Caco-2 (cell line): ENCODE results near the gene VGLL1. TPM values are rescaled to one million over a fixed set of nuclear protein-coding genes. Genes with fewer than 3 reads are reported as not detected.

Source experiments
- BruUV-seq: library from RNA; stranded (reverse); fragments of 400-500 nt; replicated peaks from 2 replicates; lab custom pipeline; 2021; lab: Mats Ljungman, UMichigan
- CTCF ChIA-PET: fragments of 300-600 bp; sonication (Branson Sonifier 250); formaldehyde crosslinking; loops from one replicate; lab custom pipeline; 2022; ENCODE audit warnings: antibody characterized with exemption; lab: Charles Lee
- POLR2A ChIA-PET: fragments of 300-600 bp; sonication (Branson Sonifier 250); formaldehyde crosslinking; loops from one replicate; lab custom pipeline; 2022; ENCODE audit warnings: antibody characterized with exemption; lab: Charles Lee
- DNase-seq, 2 experiments: peaks; one replicate each; pipeline versions ENCODE4 v3.0.0 to v3.0.0-alpha.2; 2020 to 2022
- H3K27me3 ChIP-seq: replicated peaks from 2 replicates; pipeline ENCODE4 v1.6.0; 2011; ENCODE audit warnings: low read length; ENCODE audit not compliant: control insufficient read depth, insufficient read depth
- H3K36me3 ChIP-seq: 2 replicates; pipeline ENCODE4 v1.5.1; 2011; ENCODE audit warnings: low read length; ENCODE audit not compliant: control insufficient read depth, insufficient read depth
- H3K4me1 ChIP-seq: fragments of 250-450 bp; sonication (Bioruptor Pico); 2 replicates; pipeline ENCODE4 v1.5.1; 2020; ENCODE audit warnings: mild to moderate bottlenecking
- H3K4me3 ChIP-seq: 2 replicates; pipeline ENCODE4 v1.5.1; 2011; ENCODE audit warnings: low read depth, mild to moderate bottlenecking, control low read depth, low read length
- H3K9me3 ChIP-seq: fragments of 250-450 bp; sonication (Bioruptor Pico); 2 replicates; pipeline ENCODE4 v1.5.1; 2020; ENCODE audit warnings: mild to moderate bottlenecking, moderate library complexity
- H3K27ac Mint-ChIP-seq: one replicate; pipeline ENCODE4 v1.8.0; 2022; ENCODE audit warnings: mixed read lengths; ENCODE audit not compliant: unreplicated experiment
- H3K27me3 Mint-ChIP-seq: one replicate; pipeline ENCODE4 v1.8.0; 2022; ENCODE audit warnings: mixed read lengths; ENCODE audit not compliant: insufficient read depth, unreplicated experiment
- H3K36me3 Mint-ChIP-seq: one replicate; pipeline ENCODE4 v1.8.0; 2022; ENCODE audit warnings: mild to moderate bottlenecking, mixed read lengths; ENCODE audit not compliant: insufficient read depth, unreplicated experiment
- H3K4me1 Mint-ChIP-seq: one replicate; pipeline ENCODE4 v1.8.0; 2022; ENCODE audit warnings: low read depth, mixed read lengths; ENCODE audit not compliant: unreplicated experiment
- H3K4me3 Mint-ChIP-seq: one replicate; pipeline ENCODE4 v1.8.0; 2022; ENCODE audit warnings: mild to moderate bottlenecking, moderate library complexity, mixed read lengths; ENCODE audit not compliant: unreplicated experiment
- H3K9me3 Mint-ChIP-seq: one replicate; pipeline ENCODE4 v1.8.0; 2022; ENCODE audit warnings: mixed read lengths; ENCODE audit not compliant: unreplicated experiment
- intact Hi-C: fragments of 100-400 bp; cut with micrococcal nuclease; formaldehyde crosslinking; loops from one replicate; pipeline ENCODE4 v1.10.0; 2022; ENCODE audit not compliant: unreplicated experiment
- total RNA-seq: library from RNA; stranded (reverse); gene quantifications from 2 replicates; pipeline ENCODE4 v1.2.3, GENCODE V29; 2022
- TF ChIP-seq, protein P1 (sequence below), 2 experiments: fragments of 200-600 bp in 1 of 2; IDR thresholded peaks; 1 replicate in 1 of 2; 2 replicates in 1 of 2; pipeline versions ENCODE4 v1.5.1 to v1.8.0; 2011 to 2022; ENCODE audit warnings: antibody characterized with exemption in 1 of 2, control low read depth in 1 of 2, inconsistent platforms in 1 of 2, low read depth in 1 of 2, low read length in 1 of 2, mild to moderate bottlenecking in 1 of 2, moderate library complexity in 1 of 2; ENCODE audit not compliant: insufficient read depth in 1 of 2, severe bottlenecking in 1 of 2, unreplicated experiment in 1 of 2

VGLL1 gene
- total RNA-seq, 1 experiment from 2014 or later = 49.5 TPM

DNA sequence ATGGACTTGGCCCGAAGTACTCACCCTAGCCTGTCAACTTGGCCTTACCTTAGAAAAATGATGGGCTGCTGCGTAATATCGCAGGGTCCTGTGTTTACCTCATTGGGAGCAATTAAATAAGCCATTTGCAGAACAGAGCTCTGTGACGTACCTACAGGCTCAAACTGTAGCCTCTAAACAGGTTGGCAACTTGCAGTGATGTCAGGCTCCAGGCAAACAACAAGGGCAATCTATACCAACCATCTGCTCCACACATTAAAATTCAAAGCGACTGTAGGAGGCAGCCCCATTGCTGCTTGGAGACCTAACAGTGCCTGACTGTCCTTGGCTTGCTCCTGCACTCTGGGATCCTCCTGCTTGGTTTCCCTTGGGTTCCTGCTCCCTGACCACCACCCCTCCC is 17.2 kb downstream of the VGLL1 start:
- no peaks in the 10 kb centered on the region for H3K9me3 Mint-ChIP-seq
- CTCF ChIA-PET = no interaction called here
- peaks cover 11% of the 10 kb centered on the region for H3K36me3 Mint-ChIP-seq

DNA sequence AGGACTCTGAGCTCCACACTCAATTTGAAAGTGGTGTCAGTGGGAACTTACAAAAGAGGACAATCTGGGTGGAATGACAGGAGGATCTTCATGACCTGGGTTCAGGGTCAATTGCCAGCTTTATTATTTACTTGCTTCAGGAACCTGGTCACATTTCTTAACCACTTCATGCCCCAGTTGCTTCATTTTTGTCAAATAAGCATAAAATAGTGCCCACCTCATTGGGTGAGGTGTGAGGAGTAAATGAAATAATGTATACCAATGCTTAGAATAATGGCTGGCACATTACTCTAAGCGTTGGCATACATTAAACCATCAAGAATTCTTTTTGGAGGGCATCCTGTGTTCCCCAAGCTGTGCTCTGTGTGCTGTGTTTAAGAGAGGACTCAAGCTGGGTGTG is 19.4 kb downstream of the VGLL1 start:
- no peaks in the 10 kb centered on the region for H3K27me3 Mint-ChIP-seq
- intact Hi-C loops = no loop called here
- POLR2A ChIA-PET = no interaction called here
- H3K27me3 ChIP-seq = no peaks in the 10 kb centered on the region
- H3K36me3 ChIP-seq = no peaks in the 10 kb centered on the region
- no TSS peak for BruUV-seq
- CTCF ChIA-PET = no interaction called here
- no peaks in the 10 kb centered on the region for H3K9me3 Mint-ChIP-seq
- no peaks in the 10 kb centered on the region for H3K4me1 Mint-ChIP-seq
- no peak for DNase-seq
- no peak overlapping the region for H3K27ac Mint-ChIP-seq
- no peak overlapping the region for H3K4me3 ChIP-seq
- no peaks in the 10 kb centered on the region for H3K9me3 ChIP-seq
- H3K4me3 Mint-ChIP-seq = no peak overlapping the region
- peaks cover 11% of the 10 kb centered on the region for H3K36me3 Mint-ChIP-seq
- no peaks in the 10 kb centered on the region for H3K4me1 ChIP-seq
- TF ChIP-seq, protein P1, sequence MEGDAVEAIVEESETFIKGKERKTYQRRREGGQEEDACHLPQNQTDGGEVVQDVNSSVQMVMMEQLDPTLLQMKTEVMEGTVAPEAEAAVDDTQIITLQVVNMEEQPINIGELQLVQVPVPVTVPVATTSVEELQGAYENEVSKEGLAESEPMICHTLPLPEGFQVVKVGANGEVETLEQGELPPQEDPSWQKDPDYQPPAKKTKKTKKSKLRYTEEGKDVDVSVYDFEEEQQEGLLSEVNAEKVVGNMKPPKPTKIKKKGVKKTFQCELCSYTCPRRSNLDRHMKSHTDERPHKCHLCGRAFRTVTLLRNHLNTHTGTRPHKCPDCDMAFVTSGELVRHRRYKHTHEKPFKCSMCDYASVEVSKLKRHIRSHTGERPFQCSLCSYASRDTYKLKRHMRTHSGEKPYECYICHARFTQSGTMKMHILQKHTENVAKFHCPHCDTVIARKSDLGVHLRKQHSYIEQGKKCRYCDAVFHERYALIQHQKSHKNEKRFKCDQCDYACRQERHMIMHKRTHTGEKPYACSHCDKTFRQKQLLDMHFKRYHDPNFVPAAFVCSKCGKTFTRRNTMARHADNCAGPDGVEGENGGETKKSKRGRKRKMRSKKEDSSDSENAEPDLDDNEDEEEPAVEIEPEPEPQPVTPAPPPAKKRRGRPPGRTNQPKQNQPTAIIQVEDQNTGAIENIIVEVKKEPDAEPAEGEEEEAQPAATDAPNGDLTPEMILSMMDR (IDR thresholded peaks at IDR 0.05; ENCODE audit: insufficient read depth in 1 of 2, low read depth in 1 of 2, low read length in 1 of 2, severe bottlenecking in 1 of 2, unreplicated experiment in 1 of 2) = no peak

More for the DNA sequence above, 17.2 kb downstream of the VGLL1 start:
- Histone ChIP-seq H3K4me1 (no peaks in the 10 kb centered on the region), H3K9me3 (no peaks in the 10 kb centered on the region), H3K36me3 (no peaks in the 10 kb centered on the region), H3K27me3 (no peaks in the 10 kb centered on the region), H3K4me3 (no peak overlapping the region)
- POLR2A ChIA-PET = no interaction called here
- DNase-seq = no peak
- H3K4me1 Mint-ChIP-seq = no peaks in the 10 kb centered on the region
- intact Hi-C loops = no loop called here
- BruUV-seq = no TSS peak
- no peak overlapping the region for H3K4me3 Mint-ChIP-seq
- H3K27me3 Mint-ChIP-seq = no peaks in the 10 kb centered on the region
- TF ChIP-seq, protein P1 (IDR thresholded peaks at IDR 0.05; ENCODE audit: insufficient read depth in 1 of 2, low read depth in 1 of 2, low read length in 1 of 2, severe bottlenecking in 1 of 2, unreplicated experiment in 1 of 2) = no peak
- no peak overlapping the region for H3K27ac Mint-ChIP-seq

DNA sequence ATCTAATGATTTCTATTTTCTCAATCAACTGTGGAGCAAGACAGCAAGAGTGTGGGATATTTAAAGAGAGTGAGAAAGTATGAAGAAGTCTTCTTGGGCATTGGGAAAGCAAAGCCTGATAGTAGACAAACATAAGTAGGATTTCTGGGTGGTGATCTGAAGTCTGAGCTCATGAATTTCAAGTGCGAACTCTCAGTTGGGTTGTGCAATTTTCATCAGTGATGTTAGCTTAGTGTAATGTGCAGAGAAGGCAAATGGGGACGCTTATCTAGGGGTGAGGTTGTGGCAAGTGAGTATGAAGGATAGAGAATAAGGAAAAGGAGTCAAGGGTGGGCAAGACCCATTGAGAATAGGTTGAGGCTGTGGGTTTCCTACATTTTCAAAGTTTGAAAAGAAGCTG is 23.7 kb downstream of the VGLL1 start:
- H3K36me3 ChIP-seq = no peaks in the 10 kb centered on the region

More for the DNA sequence above, 23.7 kb downstream of the VGLL1 start:
- intact Hi-C loops = no loop called here
- Mint-ChIP-seq H3K27ac (no peak overlapping the region), H3K4me3 (no peak overlapping the region), H3K36me3 (peaks cover 7% of the 10 kb centered on the region), H3K9me3 (no peaks in the 10 kb centered on the region), H3K4me1 (no peaks in the 10 kb centered on the region), H3K27me3 (no peaks in the 10 kb centered on the region)
- no peaks in the 10 kb centered on the region for H3K4me1 ChIP-seq
- CTCF ChIA-PET = no interaction called here
- DNase-seq = no peak
- H3K4me3 ChIP-seq = no peak overlapping the region
- no peaks in the 10 kb centered on the region for H3K27me3 ChIP-seq
- no TSS peak for BruUV-seq
- no peaks in the 10 kb centered on the region for H3K9me3 ChIP-seq
- POLR2A ChIA-PET = no interaction called here
- TF ChIP-seq, protein P1 (IDR thresholded peaks at IDR 0.05; ENCODE audit: insufficient read depth in 1 of 2, low read depth in 1 of 2, low read length in 1 of 2, severe bottlenecking in 1 of 2, unreplicated experiment in 1 of 2) = no peak
